ENCODE results near the gene PPP6R2.

Gene PPP6R2

GRCh38 chr22:50483977-50484853 is 141.1 kb downstream of the PPP6R2 start:
- Histone ChIP-seq H3K4me3 (ENCODE audit: low read depth, low read length) (no peak overlapping the region), H3K27ac (ENCODE audit: extremely low read depth, low read depth, low read length) (no peak overlapping the region), H3K9me3 (ENCODE audit: control insufficient read depth, insufficient read depth, low read depth, low read length) (no peaks in the 10 kb centered on the region), H3K36me3 (ENCODE audit: control insufficient read depth in 2 of 2, insufficient read depth in 1 of 2, low read length in 2 of 2) (no peaks in the 10 kb centered on the region), H3K4me1 (ENCODE audit: control insufficient read depth, insufficient read depth, low read length) (no peaks in the 10 kb centered on the region)
- TF ChIP-seq ZNF157 (tag by site-specific recombination; IDR thresholded peaks at IDR 0.05) (no peak), KLF1 (tag by site-specific recombination; IDR thresholded peaks at IDR 0.05) (peak; percentile 30; the same call in 1 of the 2 replicates)
- POLR2A ChIA-PET: interaction anchor here (0.6 to 2.2 kb wide), 4 partner anchors 16 to 53 kb away, joined by 3 to 7 read pairs (median 4); partner anchors contain the start of genes LMF2 and NCAPH2
- CTCF ChIA-PET: interaction anchor here (0.6 to 3.1 kb wide), 3 partner anchors 13 to 292 kb away, joined by 3 to 21 read pairs (median 5); no protein-coding TSS in a partner anchor

- H3K4me1 ChIP-seq (ENCODE audit: control insufficient read depth, insufficient read depth, low read length): no peaks in the 10 kb centered on the region
- ChIA-PET POLR2A (interaction anchor here (0.6 to 2.2 kb wide), 5 partner anchors 12 to 54 kb away, joined by 3 to 8 read pairs (median 4); partner anchors contain the start of genes LMF2 and NCAPH2), CTCF (interaction anchor here (1.2 to 3.1 kb wide), 2 partner anchors 12 kb away, joined by 5 to 21 read pairs; no protein-coding TSS in a partner anchor)
- no peaks in the 10 kb centered on the region for H3K36me3 ChIP-seq (ENCODE audit: control insufficient read depth in 2 of 2, insufficient read depth in 1 of 2, low read length in 2 of 2)
- H3K27ac ChIP-seq (ENCODE audit: extremely low read depth, low read depth, low read length): no peak overlapping the region
- H3K9me3 ChIP-seq (ENCODE audit: control insufficient read depth, insufficient read depth, low read depth, low read length): no peaks in the 10 kb centered on the region
- TF ChIP-seq CTCF (tag by site-specific recombination; IDR thresholded peaks at IDR 0.05) (peak; percentile 42; the same call in 1 of the 2 replicates), ZNF362 (tag by site-specific recombination; IDR thresholded peaks at IDR 0.05) (no peak), ZBTB17 (tag by site-specific recombination; IDR thresholded peaks at IDR 0.05) (0 out of 2 replicates have a peak, but pooled peaks have one; percentile 23), ZFP69B (tag by site-specific recombination; IDR thresholded peaks at IDR 0.05) (no peak), ZFHX2 (tag by site-specific recombination; conservative IDR thresholded peaks at IDR 0.05) (0 out of 2 replicates have a peak, but pooled peaks have one; percentile 8)
- no peak overlapping the region for H3K4me3 ChIP-seq (ENCODE audit: low read depth, low read length)
Observed at GRCh38 chr22:50485221-50486131, 142.3 kb downstream of the PPP6R2 start.

GRCh38 chr22:50486561-50487289 is 143.6 kb downstream of the PPP6R2 start, which contains the start of gene MIOX:
Gene MIOX, plus strand, starts transcription at chr22:50486859. Its CDS starts 39 bp downstream, at chr22:50486898.
- no peaks in the 10 kb centered on the region for H3K36me3 ChIP-seq (ENCODE audit: control insufficient read depth in 2 of 2, insufficient read depth in 1 of 2, low read length in 2 of 2)
- ChIA-PET CTCF (interaction anchor here (0.7 to 3.1 kb wide), 3 partner anchors 11 to 319 kb away, joined by 4 to 21 read pairs (median 5); no protein-coding TSS in a partner anchor), POLR2A (interaction anchor here (1.0 to 2.2 kb wide), 3 partner anchors 11 to 35 kb away, joined by 3 to 8 read pairs (median 5); partner anchors contain the start of genes LMF2 and NCAPH2)
- no peaks in the 10 kb centered on the region for H3K9me3 ChIP-seq (ENCODE audit: control insufficient read depth, insufficient read depth, low read depth, low read length)
- no peak within 1 kb of the TSS for H3K27ac ChIP-seq (ENCODE audit: extremely low read depth, low read depth, low read length)
- H3K4me3 ChIP-seq (ENCODE audit: low read depth, low read length): no peak within 1 kb of the TSS
- H3K4me1 ChIP-seq (ENCODE audit: control insufficient read depth, insufficient read depth, low read length): no peaks in the 10 kb centered on the region
- TF ChIP-seq ZXDB (tag by site-specific recombination; IDR thresholded peaks at IDR 0.05) (no peak), BCL11A (tag by site-specific recombination; IDR thresholded peaks at IDR 0.05; ENCODE audit: low read depth) (no peak), ZNF585B (tag by site-specific recombination; IDR thresholded peaks at IDR 0.05) (no peak), OSR2 (tag by site-specific recombination; IDR thresholded peaks at IDR 0.05) (no peak), ZNF426 (tag by site-specific recombination; IDR thresholded peaks at IDR 0.05) (no peak), ZBTB26 (tag by site-specific recombination; optimal IDR thresholded peaks at IDR 0.05) (no peak), KLF16 (tag by site-specific recombination; IDR thresholded peaks at IDR 0.05) (no peak), PBX3 (CRISPR knock-in tag; IDR thresholded peaks at IDR 0.05) (no peak), ZNF645 (tag by site-specific recombination; IDR thresholded peaks at IDR 0.05) (no peak), PRDM6 (tag by site-specific recombination; IDR thresholded peaks at IDR 0.05) (no peak)
